NOMO-1 treated with dmso at 0.1 percent for 144 hours (cell line): ENCODE results near the gene SLC26A5.
"Not testable (repeated sequence)": the region's sequence is repeated elsewhere in the genome, so short reads cannot be mapped to it uniquely, and the experiment has no call there.

Experiments used
- DNase-seq: peaks from one replicate; lab custom pipeline; 2025; ENCODE audit not compliant: unreplicated experiment; lab: John Stamatoyannopoulos, UW

SLC26A5 gene

GRCh38 chr7:103446049-103446520 is at the start of gene SLC26A5:
TSS of gene SLC26A5 (minus strand) at chr7:103446207. CDS start at chr7:103421514, 24,693 bp downstream.
- DNase-seq = no peak

GRCh38 chr7:103487419-103487818 is 41.4 kb upstream of the SLC26A5 start:
- DNase-seq = no peak

DNA sequence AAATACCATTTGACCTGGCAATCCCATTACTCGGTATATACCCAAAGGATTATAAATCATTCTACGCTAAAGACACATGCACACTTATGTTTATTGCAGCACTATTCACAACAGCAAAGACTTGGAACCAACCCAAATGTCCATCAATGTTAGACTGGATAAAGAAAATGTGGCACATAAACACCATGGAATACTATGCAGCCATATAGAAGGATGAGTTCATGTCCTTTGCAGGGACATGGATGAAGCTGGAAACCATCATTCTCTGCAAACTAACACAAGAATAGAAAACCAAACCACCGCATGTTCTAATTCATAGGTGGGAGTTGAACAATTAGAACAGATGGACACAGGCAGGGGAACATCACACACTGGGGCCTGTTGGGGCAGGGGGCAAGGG is 40.9 kb upstream of the SLC26A5 start:
- DNase-seq = not testable (repeated sequence)

GRCh38 chr7:103480771-103481170 is 34.8 kb upstream of the SLC26A5 start:
- no peak for DNase-seq

GRCh38 chr7:103474956-103475355 is 28.9 kb upstream of the SLC26A5 start:
- DNase-seq = no peak

- DNase-seq = no peak
These were observed 23.3 kb upstream of the SLC26A5 start for GRCh38 chr7:103469095-103469948.

GRCh38 chr7:103466814-103467213 is 20.8 kb upstream of the SLC26A5 start:
- no peak for DNase-seq

DNA sequence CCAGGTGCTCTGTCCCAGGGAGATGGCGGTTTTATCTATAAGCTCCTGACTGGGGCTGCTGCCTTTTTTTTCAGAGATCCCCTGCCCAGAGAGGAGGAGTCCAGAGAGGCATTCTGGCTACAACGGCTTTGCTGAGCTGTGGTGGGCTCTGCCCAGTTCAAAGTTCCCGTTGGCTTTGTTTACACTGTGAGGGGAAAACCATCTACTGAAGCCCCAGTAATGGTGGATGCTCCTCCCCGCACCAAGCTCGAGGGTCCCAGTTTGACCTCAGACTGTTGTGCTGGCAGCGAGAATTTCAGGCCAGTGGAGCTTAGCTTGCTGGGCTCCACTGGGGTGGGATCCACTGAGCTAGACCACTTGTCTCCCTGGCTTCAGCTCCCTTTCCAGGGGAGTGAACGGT is 16.4 kb upstream of the SLC26A5 start:
- no peak for DNase-seq

GRCh38 chr7:103447073-103447960 is 1.3 kb upstream of the SLC26A5 start:
- DNase-seq = no peak

- DNase-seq = no peak
These were observed 569 bp downstream of the SLC26A5 start for GRCh38 chr7:103445228-103446048.

DNA sequence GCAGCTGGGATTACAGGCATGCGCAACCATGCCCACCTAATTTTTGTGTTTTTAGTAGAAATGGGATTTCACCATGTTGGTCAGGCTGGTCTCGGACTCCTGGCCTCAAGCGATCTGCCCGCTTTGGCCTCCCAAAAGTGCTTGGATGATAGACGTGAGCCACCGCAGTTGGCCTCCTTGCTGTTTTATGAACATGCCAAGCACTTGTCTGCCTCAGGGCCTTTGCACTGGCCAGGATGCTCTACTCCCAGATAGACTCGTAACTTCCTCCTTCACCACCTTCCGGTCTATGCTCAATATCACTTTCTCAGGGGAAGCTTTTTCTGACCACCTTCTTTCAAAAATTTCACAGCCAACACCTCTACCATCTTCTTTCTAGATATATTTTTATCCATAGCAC is 6.3 kb downstream of the SLC26A5 start:
- DNase-seq = no peak

GRCh38 chr7:103437623-103438022 is 8.4 kb downstream of the SLC26A5 start:
- no peak for DNase-seq

DNA sequence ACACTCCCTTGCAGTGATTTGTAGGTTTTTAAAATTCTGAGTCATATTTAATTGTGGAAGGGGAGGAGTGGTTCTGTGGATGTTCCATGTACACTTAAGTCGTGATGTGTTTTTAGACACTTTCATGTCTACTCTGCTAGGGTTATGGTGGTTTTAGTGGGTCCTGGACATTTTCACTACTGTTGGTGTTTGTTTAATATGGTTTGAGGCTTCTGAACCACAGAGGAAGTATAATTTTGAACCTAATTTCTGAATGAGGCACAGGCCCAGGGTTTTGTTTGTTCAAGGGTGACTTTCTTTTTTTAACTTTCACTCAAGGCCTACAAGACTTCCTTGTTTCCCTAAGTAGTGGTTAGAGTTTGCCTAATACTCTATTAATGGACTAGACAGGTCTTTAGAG is 13.3 kb downstream of the SLC26A5 start:
- no peak for DNase-seq

DNA sequence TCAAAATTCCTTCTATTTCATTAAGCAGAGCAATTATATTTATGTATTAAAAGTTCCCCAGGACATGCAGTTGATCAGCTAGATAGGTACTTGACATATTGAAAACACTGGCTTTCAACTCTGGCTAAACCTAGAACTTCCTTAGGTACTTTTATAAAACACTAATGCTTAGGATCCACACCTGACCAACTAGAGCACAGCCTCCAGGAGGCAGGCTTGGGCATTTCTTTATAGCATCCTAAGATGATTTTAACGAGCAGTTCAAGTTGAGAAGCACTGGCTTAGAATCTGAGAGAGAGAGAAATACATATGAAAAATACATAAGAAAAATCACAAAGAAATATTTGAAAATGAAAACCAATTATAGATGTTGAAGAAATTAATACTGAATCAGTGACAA is 20.8 kb downstream of the SLC26A5 start:
- DNase-seq = no peak

- no peak for DNase-seq
These were observed 22.4 kb downstream of the SLC26A5 start for GRCh38 chr7:103423467-103424179.

GRCh38 chr7:103420857-103421384 is 25.1 kb downstream of the SLC26A5 start:
- no peak for DNase-seq

- no peak for DNase-seq
These were observed 27.8 kb downstream of the SLC26A5 start for GRCh38 chr7:103418241-103418640.

DNA sequence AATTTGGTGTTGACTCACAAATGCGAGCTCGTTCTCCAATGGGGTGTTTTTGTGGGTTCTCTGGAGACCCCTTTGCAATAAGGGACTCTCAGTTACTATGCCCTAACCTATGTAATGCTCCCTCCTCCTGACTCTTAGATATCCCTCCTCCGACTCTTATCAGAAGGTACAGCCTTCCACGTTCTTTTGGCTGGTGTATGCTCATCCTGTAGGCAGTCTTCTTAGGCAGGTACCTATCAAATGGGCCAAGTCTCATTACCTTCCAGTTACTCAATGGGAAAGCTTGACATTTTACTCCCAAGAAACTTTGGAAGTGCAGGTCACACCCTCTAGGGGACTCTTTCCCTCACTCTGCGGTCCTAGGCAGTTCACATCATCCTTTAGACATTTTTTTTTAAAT is 32.6 kb downstream of the SLC26A5 start:
- DNase-seq = no peak

DNA sequence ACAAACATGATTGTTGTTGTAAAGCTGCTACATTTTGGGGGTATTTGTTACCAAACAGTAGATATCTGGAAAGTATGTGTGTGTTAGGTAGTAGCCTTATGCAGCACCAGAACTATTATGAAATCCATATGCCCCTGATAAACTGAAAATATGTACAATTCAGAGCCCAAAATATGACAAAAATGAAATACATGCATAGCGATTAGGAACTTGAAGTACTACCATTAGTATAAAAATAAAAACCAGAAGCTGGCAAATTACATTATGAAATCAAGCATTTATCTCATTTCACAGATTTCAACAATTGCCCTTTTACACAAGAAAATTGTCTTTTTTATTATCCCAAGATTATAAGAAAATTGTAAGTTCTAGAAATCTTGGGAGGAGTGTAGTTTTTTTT is 33.9 kb downstream of the SLC26A5 start:
- DNase-seq = no peak
